HG02759 (cell line): ENCODE measurements around the gene TNMD.
"Not testable (repeated sequence)": the region's sequence is repeated elsewhere in the genome, so short reads cannot be mapped to it uniquely, and the experiment has no call there.

ENCODE experiments used
- ATAC-seq: cut with Tn5 transposase; IDR thresholded peaks from one replicate; pipeline ENCODE4 v1.9.1; 2021; ENCODE audit warnings: mild to moderate bottlenecking, moderate library complexity; ENCODE audit not compliant: unreplicated experiment

The TNMD gene

DNA sequence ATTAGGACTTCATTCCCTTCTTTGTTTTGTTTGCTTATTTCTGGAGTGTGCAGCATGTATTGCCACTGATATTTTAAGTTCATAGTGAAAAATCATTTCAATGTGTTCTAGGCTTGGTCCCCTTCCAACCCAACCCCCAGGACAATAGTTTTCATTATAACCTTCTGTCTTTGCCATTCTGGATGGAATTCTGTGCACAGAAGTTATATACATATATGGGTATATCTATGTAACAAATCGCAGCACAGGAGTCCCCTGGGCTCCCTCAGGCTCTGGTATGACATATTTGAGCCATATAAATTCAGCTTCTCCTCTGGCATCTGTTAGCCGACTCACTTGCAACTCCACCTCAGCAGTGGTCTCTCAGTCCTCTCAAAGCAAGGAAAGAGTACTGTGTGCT lies at the start of gene TNMD:
TNMD (plus strand) TSS at position 326 of the 400 bp plus-strand sequence. CDS start 83 bp downstream, outside the sequence.
- ATAC-seq = no peak

DNA sequence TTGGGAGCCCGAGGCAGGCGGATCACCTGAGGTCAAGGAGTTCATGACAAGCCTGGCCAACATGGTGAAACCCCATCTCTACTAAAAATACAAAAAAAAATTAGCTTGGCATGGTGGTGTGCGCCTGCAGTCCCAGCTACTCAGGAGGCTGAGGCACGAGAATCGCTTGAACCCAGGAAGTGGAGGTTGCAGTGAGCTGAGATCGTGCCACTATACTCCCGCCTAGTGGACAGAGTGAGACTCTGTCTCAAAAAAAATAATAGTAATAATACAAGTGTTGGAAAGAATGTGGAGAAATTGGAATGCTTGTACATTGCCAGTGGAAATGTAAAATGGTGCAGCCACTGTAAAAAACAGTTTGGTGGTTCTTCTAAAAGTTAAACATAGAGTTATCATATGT lies 19.2 kb upstream of the TNMD start:
- ATAC-seq = not testable (repeated sequence)

DNA sequence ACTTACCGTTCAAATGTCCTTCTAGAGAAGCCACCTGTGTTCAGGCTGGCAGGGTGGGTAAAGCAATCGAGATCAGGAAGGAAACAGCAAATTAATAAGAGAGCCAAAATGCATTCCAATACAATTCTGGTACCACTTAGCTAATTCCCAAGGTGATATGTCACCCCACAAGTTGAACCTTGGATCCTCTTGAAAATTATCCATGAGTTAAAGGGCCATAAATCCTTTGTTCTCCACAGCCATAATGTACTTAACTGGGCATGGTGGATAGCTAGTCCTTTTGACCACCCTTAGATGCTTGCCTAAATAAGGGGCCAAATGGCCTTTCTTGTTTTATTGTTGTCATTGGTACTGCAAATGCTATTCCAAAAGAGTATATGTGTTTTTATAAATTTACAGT lies 2.0 kb downstream of the TNMD start:
- no peak for ATAC-seq

DNA sequence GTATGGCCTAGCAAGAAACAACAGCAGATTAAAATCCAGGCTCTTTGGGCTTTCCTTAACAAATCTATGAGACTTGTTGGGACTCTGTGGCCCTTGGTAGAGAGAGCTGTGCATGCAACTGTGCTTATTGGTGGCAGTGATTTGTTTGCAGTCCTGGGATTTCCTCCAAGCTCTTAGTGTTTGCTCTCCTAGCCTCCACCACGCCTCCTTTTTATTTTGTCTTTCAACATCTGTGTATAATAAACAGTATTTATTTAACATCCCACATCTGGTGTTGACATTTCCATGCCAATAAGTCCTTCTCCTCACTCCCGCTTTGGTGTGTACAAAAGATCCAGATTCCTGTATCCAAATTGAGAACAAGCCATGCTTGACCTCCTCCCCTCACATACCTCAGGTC lies 3.1 kb downstream of the TNMD start:
- ATAC-seq = no peak

DNA sequence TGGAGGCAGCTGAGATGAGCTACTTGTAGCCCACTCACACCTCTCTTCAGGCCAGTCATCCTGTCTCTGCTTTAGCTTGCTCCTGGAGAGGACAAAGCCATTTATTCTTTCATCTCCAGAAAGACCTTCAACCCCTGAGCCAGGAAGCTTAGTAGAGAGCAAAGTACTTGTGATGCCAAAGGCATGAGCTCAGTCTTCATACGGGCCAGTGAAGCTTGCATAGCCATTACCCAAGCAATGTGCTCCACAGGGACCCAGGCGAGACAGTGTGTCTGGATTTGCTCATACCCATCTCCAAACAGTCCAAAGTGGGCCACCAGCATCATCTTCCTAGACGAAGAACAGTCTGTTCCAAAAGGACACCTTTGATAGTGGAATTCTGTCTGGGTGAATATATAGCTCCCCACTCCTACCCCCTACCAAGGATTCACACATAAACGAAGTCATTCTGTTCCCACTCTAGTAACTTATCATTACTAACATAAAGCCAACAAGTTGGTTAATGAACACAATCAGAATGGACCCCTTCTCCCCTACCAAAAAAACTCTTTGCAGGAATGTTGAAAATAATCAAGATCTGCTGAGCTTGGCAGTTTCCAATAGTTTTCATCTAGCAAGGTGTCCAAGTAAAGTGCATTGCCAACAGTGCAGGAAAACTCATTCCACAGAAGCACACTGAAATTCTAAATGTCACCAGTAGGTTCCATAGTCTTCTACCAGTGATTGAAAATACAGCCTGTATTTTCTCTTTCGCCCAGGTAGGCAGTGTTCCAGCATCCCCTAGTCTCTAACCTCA lies 6.7 kb downstream of the TNMD start:
- ATAC-seq = no peak

DNA sequence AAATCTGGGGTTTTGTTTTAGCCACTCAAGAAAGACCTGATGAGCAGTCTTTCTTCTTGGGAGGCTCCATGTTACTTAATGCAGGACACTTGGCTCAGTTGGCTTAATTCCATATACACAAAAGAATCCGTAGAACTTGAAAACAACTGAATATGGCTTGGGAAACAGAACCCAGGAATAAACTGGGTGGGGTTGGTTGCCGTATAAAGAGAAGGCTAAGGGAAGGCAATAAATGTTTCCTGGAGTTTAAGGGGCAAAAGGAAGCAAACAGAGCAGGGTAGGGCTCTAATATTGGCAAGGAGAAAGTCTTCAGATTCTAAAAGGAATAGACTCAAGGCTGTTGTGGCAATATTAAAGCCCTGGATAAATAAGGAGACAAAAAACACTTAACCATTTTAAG lies 8.4 kb downstream of the TNMD start:
- no peak for ATAC-seq

DNA sequence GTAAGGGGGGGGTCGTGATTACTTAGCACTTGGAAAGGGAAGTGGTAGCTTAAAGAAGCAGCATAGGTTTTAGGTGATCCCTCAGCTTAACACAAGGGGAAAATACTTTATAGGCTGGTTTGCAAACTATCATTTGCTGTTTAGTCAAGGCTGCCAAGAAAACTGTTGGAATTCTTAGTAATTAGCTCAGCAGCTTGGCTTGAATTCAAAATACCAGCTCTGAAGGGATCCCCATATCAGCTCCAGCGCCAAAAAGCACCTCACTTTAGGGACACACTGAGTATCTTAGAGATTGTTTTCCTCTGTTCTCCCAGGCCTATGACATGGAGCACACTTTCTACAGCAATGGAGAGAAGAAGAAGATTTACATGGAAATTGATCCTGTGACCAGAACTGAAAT lies 8.8 kb downstream of the TNMD start:
- no peak for ATAC-seq

DNA sequence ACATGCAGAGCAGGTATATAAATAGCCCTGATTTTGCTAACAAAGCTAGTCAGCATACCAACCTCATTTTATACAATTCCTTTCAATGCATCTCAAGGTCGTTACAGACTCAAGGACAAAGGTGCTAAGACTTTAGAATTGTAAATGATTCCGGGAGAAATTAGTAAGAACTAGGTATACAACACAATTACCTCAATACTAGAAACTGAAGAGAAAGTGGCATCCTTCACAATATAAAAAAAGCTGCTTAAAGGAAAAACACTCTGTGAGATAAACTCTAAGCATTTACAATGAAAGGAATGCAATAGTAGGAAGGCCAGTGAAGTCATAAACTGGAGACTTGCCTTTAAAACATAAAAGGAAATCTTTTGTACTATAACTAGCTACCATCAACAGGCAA lies 11.9 kb downstream of the TNMD start:
- no peak for ATAC-seq

DNA sequence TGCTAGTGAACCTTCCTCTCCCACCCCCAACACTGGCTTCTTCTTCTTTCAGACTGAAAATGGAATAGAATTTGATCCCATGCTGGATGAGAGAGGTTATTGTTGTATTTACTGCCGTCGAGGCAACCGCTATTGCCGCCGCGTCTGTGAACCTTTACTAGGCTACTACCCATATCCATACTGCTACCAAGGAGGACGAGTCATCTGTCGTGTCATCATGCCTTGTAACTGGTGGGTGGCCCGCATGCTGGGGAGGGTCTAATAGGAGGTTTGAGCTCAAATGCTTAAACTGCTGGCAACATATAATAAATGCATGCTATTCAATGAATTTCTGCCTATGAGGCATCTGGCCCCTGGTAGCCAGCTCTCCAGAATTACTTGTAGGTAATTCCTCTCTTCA lies 14.7 kb downstream of the TNMD start:
- ATAC-seq = no peak

DNA sequence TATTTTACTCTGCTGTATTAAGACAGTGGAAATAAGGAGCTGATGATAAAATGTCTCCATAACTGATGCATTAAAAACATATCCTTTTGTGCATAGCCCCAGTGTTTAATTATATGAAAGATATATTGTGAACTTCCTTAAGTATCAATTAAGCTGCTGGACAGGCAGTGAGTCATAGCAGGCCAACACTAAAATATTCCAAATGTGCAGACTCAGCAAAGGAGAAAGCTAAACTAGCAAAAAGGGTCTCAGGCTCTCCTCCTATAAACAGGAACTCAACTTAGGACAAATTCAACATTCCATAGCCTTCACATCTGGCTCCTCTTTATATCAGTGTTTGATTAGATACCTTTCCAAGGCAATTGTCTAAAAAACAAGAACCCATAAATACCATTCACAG lies 15.6 kb downstream of the TNMD start:
- ATAC-seq = peak; percentile 9

DNA sequence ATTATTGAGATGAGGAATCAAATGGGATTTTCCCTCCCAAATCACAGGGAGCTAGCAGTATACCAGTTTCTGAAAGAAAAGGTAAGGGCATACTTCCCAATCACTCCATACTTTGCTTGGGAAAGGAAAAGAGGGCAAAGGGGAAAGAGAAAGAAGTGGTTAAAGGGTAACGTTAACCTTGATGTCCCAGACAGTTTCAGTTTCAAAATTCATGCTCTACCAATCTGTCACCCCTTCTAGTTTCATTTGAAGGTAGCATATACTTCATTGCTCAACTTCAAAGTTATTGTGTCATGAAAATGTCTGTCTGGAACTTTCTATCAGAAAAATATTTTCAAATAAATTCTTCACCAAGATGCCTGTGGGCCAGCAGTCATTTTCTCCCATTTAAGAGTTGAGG lies 16.0 kb downstream of the TNMD start:
- ATAC-seq = peak; percentile 71

DNA sequence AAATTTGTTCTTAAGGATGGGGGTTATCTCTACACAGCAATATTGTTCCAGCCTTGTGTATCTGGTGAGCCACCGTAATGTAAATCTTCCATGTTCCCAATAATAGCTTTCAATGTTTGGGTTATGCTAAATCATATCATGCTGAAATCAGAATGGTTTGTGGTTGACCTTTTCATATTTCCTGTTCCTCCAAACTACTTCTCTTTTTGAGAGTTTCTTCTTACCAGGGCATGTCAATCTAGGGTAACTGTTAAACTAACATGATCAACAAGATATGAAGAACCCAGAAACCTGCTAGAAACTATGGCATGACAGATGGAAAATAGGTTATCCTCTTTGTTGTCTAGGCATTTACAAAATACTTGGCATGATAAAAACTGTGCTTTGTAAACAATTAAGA lies 22.0 kb downstream of the TNMD start:
- ATAC-seq = no peak

DNA sequence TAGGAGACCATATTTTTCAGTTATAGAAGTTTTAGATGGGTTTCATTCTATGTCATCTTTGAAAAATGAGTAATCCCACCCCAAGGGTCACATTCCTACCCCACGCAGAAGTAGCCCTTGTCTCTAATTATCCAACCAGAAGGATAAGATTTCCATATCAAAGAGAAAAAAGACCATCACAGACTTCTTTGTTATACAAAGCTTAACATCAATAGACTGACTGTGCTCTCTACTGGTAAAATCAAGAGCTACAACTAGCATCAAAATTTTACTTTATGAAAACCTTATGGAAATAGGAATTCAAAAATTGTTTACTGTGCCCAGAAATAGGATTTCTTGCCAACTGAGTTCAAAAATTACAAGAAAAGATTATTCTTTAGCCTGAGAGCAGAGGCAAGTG lies 24.9 kb downstream of the TNMD start:
- ATAC-seq = no peak

DNA sequence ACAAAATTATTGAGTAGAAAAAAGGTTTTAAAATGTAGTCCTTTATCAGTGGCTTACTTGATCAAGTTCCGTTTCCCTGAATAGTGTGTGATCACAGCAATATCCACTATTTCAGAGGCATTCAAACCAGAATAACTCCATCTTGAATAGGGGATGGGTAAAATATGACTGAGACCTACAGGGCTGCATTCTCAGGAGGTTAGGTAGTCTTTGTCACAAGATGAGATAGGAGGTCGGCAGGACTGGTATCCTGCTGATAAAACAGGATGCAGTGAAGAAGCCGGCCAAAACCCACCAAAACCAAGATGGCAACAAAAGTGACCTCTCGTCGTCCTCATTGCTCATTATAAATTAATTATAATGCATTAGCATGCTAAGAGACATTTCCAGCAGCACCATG lies 27.2 kb downstream of the TNMD start:
- no peak for ATAC-seq

DNA sequence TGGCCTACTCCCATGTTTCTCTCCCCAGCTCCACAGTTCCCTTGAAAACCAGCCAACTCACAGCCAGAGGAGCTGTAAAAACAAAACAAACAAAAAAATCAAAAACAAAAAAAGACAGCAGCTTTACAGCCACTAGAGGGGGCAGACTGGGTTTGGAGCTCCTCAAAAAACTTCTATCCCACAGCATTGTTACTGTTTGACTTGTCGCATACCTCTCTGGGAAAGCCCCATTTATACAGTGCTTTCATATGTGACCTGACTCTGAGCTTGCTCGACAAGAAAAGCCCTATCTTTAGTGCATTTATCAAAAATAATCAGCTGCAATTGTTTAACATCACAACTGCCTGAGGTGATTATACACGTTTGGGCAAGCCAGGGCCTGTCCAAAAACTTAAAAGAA lies 30.3 kb downstream of the TNMD start:
- ATAC-seq = peak; percentile 100

DNA sequence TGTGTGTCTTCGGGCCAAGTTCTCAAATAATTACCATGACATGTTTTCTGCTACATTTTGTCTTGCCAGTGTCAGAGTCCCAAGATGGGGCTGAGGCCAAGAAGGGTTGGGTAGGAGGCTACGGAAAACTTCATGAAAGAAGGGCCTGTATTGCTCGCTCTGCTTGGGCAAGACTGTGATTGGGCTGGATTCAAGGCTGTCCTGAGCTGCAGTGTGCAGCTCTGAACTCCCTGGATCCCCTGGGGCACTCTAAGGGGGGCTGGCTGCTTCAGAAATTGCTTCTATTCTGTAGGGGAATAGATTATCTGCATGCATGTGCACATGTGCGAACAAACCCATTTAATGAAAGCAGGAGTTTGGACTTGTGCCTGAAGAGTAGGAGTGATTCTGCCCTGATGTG lies 38.3 kb downstream of the TNMD start:
- ATAC-seq = no peak

DNA sequence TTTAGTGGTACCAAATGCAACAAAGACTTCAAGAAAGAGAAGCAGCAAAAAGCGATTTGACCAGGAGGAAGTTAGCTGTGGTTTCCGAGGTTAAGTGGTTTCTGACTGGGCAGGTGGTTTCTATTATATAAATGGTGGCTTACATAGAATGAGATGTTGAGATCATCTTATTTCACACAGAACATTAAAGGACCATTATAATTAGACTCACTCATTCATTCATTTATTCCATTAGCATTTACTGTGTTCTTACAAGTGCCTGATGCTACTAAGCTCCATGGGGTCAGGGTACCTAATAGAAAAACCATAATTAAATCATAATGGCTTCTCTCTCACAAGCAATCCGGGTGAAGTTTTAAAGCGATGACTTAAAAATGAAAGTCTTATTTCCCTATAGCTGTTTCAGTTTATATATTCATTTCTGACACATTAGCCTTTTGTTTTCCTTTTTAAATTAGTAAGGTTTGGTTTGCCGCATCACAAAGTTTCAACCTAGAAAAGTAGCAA lies 41.3 kb downstream of the TNMD start:
- peak; percentile 95 for ATAC-seq

DNA sequence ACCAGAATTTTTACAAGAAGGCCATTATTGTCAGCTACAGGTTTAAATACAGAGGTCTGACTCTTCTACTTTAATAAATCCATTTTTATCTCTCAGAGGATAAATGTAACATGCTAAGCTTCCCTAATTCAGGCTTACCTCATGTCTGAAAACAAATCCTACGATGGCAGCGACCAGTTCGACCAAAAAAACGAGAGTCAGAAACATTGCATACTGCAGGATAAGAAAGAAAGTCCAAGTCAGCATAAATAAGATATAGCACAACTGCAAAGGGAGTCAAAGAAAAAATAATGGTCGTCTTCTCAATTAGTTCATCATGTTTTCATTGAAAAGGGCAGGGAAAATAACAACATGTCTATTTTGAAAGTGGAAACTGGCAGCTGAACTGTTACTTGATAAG lies 50.3 kb downstream of the TNMD start:
- ATAC-seq = no peak

DNA sequence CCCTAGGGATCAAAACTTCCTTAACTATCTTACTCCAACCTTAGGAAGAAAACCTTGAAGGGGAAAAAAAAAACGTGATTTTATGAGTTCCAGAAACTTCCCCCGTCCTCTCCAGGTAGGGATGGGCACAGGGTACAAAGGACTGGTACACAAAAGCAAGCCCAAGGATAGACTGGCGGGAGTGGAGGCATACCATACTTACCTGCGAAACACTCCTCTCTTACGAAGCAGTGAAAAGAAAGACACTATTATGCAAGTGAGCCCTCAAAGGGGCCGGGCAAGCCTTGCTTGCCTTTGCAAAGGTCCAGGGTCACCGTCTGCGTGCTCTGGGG lies 51.2 kb downstream of the TNMD start:
- ATAC-seq = no peak

DNA sequence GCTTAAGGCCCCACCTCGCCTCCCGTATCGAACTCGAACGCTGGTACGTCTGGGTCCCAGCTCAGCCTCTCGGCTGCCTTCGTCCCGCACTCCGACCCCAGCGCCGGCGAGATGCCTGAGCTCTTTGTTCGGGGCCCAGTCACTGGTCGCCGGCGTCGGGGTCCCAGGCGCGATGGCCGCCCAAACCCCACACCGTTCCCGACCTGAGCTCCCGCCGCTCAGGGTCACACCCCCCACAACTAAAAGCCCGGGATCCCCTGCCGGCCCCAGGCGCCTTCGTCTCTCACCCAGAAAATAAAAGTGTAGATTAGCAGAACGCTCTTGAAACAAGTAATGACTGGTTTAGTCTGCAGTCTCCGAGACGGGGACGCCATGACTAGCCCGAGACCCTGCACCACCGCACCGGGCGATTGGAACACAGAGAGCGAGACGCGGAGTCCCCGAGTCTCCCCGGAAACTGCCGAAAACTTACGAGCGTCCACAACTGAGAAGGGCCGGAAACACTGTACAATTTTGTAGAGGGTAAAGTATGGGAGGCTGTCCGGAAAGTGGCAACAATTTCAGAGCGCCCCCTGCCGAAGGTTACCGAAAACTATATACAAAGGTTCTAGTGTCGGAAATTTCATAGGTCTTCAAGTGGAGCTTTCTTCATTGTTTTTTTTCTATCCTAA lies 51.7 kb downstream of the TNMD start, which contains the start of gene TSPAN6:
TSPAN6 (minus strand) TSS at position 486 of the 671 bp plus-strand sequence; CDS start at position 374, 112 bp downstream.
- ATAC-seq = no peak

DNA sequence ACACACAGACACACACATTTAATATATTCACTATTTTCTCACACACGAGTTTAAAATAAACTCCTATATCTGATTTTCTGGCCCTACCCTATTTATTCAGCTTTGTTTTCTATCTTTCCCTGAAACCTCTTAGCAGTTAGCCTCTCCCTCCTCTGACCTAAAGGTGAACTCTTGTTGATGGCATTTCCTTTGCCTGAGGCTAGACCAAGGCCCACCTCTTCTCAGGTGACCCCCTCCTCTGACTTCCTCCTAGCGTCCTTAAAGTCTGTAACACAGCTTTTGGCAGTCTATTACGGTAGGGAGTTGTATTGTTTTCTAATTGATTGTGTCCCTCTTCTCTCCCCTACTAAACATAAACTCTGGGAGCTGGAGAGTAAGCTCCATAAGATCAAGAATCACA lies 57.6 kb downstream of the TNMD start:
- ATAC-seq = no peak

DNA sequence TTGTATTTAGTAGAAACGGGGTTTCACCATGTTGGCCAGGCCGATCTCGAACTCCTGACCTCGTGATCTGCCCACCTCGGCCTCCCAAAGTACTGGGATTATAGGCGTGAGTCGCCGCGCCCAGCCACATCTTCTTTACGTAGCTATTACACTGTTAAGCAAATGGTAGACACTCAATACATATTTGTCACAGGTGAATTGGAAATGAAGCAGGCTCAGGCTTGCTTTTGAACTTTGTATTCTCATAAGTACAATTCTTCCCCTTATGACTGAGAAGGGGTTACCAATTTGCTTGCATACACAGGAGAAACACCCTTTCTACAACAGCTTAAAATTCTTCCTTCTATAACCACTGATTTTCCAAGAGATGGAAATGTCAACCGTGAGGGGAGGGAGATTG lies 58.5 kb downstream of the TNMD start:
- no peak for ATAC-seq
